ENCODE data around the gene NFAM1. TPM values are rescaled to one million over a fixed set of nuclear protein-coding genes. Genes with fewer than 3 reads are reported as not detected.
A peak's percentile ranks its signal among the peaks of the same experiment; 100 is the strongest.

The NFAM1 gene
- total and polyA plus RNA-seq, 2 experiments from 2014 or later, result 0.11 to 0.49 TPM

- H3K4me2 ChIP-seq, result peak overlapping the region; percentile 77
- no peaks in the 10 kb centered on the region for H3K9me2 ChIP-seq (ENCODE audit: insufficient read depth)
- peak overlapping the region; percentile 55 for H3K27ac ChIP-seq (ENCODE audit: low read depth)
- peaks cover 33% of the 10 kb centered on the region for H3K4me1 Mint-ChIP-seq
- no peaks in the 10 kb centered on the region for H4K20me1 ChIP-seq (replicated peaks; ENCODE audit: insufficient read depth)
- H3K27ac Mint-ChIP-seq, result peak overlapping the region; percentile 92
- H3F3A ChIP-seq (replicated peaks; ENCODE audit: low read depth), result no peaks in the 10 kb centered on the region
- H3K27me3 Mint-ChIP-seq (ENCODE audit: insufficient read depth, low read depth, poor library complexity), result peaks cover 19% of the 10 kb centered on the region
- H3K4me1 ChIP-seq (ENCODE audit: insufficient read depth), result peaks cover 23% of the 10 kb centered on the region
- TF ChIP-seq ETS1 (IDR thresholded peaks at IDR 0.05), result no peak
- peak; percentile 50; the same call in 1 of the 2 replicates for TF ChIP-seq CREB1 (CRISPR knock-in tag; IDR thresholded peaks at IDR 0.05; ENCODE audit: low read depth)
- H3K79me2 ChIP-seq (replicated peaks; ENCODE audit: insufficient read depth), result no peaks in the 10 kb centered on the region
- H3K36me3 ChIP-seq (ENCODE audit: insufficient read depth), result no peaks in the 10 kb centered on the region
- peak overlapping the region; percentile 50; the same call in 2 of the 3 replicates for H3K4me3 Mint-ChIP-seq
- H3K27me3 ChIP-seq (ENCODE audit: insufficient read depth), result no peaks in the 10 kb centered on the region
- ATAC-seq (peak; percentile 64), DNase-seq (ENCODE audit: low spot score) (peak; percentile 75)
- H3K4me3 ChIP-seq, result peak overlapping the region; percentile 41
- peak overlapping the region; percentile 99 for H2AFZ ChIP-seq
- H3K36me3 Mint-ChIP-seq (ENCODE audit: low read depth), result no peaks in the 10 kb centered on the region
- H3K9me3 Mint-ChIP-seq, result no peaks in the 10 kb centered on the region
Observed at GRCh38 chr22:42412744-42413333, 19.4 kb downstream of the NFAM1 start.

DNA sequence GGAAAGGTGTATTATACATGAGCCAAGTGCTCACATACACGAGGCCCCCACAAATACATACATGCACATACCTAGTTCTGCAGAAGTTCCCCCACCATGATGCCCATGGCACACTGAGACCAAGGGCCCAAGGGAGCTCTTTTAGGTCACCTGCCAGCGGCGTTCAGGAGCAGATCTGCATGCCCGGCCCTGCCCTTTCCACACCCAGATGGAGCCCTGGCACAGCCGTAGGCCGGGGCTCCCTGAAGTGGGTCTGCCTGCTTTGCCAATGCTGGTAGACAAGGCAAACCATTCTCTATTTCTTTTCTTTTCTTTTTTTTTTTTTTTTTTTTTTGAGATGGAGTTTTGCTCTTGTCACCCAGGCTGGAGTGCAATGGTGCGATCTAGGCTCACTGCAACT is 21.5 kb downstream of the NFAM1 start:
- Histone ChIP-seq H3K4me3 (no peak overlapping the region), H4K20me1 (replicated peaks; ENCODE audit: insufficient read depth) (no peaks in the 10 kb centered on the region), H3K36me3 (ENCODE audit: insufficient read depth) (no peaks in the 10 kb centered on the region), H2AFZ (no peak overlapping the region), H3K4me2 (no peak overlapping the region), H3F3A (replicated peaks; ENCODE audit: low read depth) (no peaks in the 10 kb centered on the region), H3K27ac (ENCODE audit: low read depth) (no peak overlapping the region), H3K79me2 (replicated peaks; ENCODE audit: insufficient read depth) (no peaks in the 10 kb centered on the region), H3K4me1 (ENCODE audit: insufficient read depth) (peaks cover 23% of the 10 kb centered on the region), H3K9me2 (ENCODE audit: insufficient read depth) (no peaks in the 10 kb centered on the region), H3K27me3 (ENCODE audit: insufficient read depth) (no peaks in the 10 kb centered on the region)
- Mint-ChIP-seq H3K4me1 (peaks cover 34% of the 10 kb centered on the region), H3K27ac (no peak overlapping the region), H3K27me3 (ENCODE audit: insufficient read depth, low read depth, poor library complexity) (peaks cover 26% of the 10 kb centered on the region), H3K4me3 (no peak overlapping the region), H3K36me3 (ENCODE audit: low read depth) (no peaks in the 10 kb centered on the region), H3K9me3 (no peaks in the 10 kb centered on the region; the same call in 2 of the 3 replicates)
- ATAC-seq (no peak), DNase-seq (ENCODE audit: low spot score) (no peak)
- TF ChIP-seq ETS1 (IDR thresholded peaks at IDR 0.05) (no peak), EZH2phosphoT487 (IDR thresholded peaks at IDR 0.05; ENCODE audit: unreplicated experiment) (no peak), STAT1 (IDR thresholded peaks at IDR 0.05; ENCODE audit: unreplicated experiment) (no peak), EZH2 (IDR thresholded peaks at IDR 0.05; ENCODE audit: low read depth, unreplicated experiment) (no peak), POLR2AphosphoS5 (IDR thresholded peaks at IDR 0.05; ENCODE audit: low read depth) (no peak), ZNF114 (CRISPR knock-in tag; IDR thresholded peaks at IDR 0.05) (no peak), NANOG (IDR thresholded peaks at IDR 0.05; ENCODE audit: borderline replicate concordance) (no peak), REST (IDR thresholded peaks at IDR 0.05; ENCODE audit: unreplicated experiment) (no peak), CREB1 (CRISPR knock-in tag; IDR thresholded peaks at IDR 0.05; ENCODE audit: low read depth) (no peak), ZNF331 (CRISPR knock-in tag; IDR thresholded peaks at IDR 0.05; ENCODE audit: low read depth) (no peak)
- TF ChIP-seq, protein P1, sequence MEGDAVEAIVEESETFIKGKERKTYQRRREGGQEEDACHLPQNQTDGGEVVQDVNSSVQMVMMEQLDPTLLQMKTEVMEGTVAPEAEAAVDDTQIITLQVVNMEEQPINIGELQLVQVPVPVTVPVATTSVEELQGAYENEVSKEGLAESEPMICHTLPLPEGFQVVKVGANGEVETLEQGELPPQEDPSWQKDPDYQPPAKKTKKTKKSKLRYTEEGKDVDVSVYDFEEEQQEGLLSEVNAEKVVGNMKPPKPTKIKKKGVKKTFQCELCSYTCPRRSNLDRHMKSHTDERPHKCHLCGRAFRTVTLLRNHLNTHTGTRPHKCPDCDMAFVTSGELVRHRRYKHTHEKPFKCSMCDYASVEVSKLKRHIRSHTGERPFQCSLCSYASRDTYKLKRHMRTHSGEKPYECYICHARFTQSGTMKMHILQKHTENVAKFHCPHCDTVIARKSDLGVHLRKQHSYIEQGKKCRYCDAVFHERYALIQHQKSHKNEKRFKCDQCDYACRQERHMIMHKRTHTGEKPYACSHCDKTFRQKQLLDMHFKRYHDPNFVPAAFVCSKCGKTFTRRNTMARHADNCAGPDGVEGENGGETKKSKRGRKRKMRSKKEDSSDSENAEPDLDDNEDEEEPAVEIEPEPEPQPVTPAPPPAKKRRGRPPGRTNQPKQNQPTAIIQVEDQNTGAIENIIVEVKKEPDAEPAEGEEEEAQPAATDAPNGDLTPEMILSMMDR (conservative IDR thresholded peaks at IDR 0.05; ENCODE audit: low read depth in 2 of 2), result no peak

Data from GM23338 (cell line).